Type B pancreatic cell (in vitro differentiated cells): Measurements from ENCODE around the gene VAMP4. TPM values are rescaled to one million over a fixed set of nuclear protein-coding genes. Genes with fewer than 3 reads are reported as not detected.
A peak's percentile ranks its signal among the peaks of the same experiment; 100 is the strongest.

Experiments used
- DNase-seq: peaks from one replicate; pipeline ENCODE4 v3.0.0; 2021; ENCODE audit warnings: mixed read lengths; ENCODE audit not compliant: unreplicated experiment; ENCODE audit errors: extremely low spot score
- H3K27ac Mint-ChIP-seq: 2 replicates; pipeline ENCODE4 v1.8.0; 2021; ENCODE audit warnings: mild to moderate bottlenecking, mixed read lengths
- H3K27me3 Mint-ChIP-seq: 2 replicates; pipeline ENCODE4 v1.8.0; 2021; ENCODE audit warnings: mixed read lengths
- H3K36me3 Mint-ChIP-seq: 2 replicates; pipeline ENCODE4 v1.8.0; 2021; ENCODE audit warnings: mixed read lengths
- H3K4me1 Mint-ChIP-seq: one replicate; pipeline ENCODE4 v1.8.0; 2021; ENCODE audit warnings: mixed read lengths; ENCODE audit not compliant: unreplicated experiment
- H3K4me3 Mint-ChIP-seq: 2 replicates; pipeline ENCODE4 v1.8.0; 2021; ENCODE audit warnings: mild to moderate bottlenecking, mixed read lengths
- H3K9me3 Mint-ChIP-seq: 2 replicates; pipeline ENCODE4 v1.8.0; 2021; ENCODE audit warnings: mixed read lengths
- CTCF ChIP-seq: fragments of 200-600 bp; sonication (generic); conservative IDR thresholded peaks from 2 replicates; pipeline ENCODE4 v1.5.0; 2021; ENCODE audit warnings: antibody characterized with exemption, mild to moderate bottlenecking
- total RNA-seq: library from RNA; stranded (reverse); gene quantifications from 2 replicates; pipeline ENCODE4 v1.2.1, GENCODE V29; 2021; ENCODE audit warnings: low replicate concordance

Gene VAMP4
- total RNA-seq, 1 donor from 2014 or later: 10.2 TPM

DNA sequence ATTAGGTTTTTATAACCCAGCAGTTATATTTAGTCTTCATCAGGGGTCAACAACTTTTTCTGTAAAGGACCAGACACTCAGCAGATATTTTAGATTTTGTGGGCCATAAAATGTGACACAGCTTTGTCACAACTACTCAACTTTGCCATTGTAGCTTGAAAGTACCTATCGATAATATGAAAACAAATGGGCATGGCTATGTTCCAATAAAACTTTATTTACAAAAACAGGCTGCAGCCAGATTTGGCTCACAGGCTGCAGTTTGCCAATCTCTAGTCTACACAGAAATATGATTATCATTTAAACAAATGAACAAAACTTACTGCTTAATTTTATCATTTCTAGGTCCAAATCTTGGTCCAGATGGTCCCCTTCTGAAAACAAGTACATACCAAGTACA lies 23.0 kb downstream of the VAMP4 start:
- no peak for DNase-seq
- Mint-ChIP-seq H3K27me3 (no peaks in the 10 kb centered on the region), H3K4me3 (no peak overlapping the region), H3K27ac (no peak overlapping the region), H3K36me3 (peaks cover 12% of the 10 kb centered on the region), H3K4me1 (peaks cover 6% of the 10 kb centered on the region), H3K9me3 (peaks cover 10% of the 10 kb centered on the region)
- no peak for TF ChIP-seq CTCF

GRCh38 chr1:171718216-171718615 lies 23.6 kb downstream of the VAMP4 start:
- Mint-ChIP-seq H3K4me1 (peaks cover 6% of the 10 kb centered on the region), H3K27me3 (no peaks in the 10 kb centered on the region), H3K36me3 (peaks cover 7% of the 10 kb centered on the region), H3K4me3 (no peak overlapping the region), H3K27ac (no peak overlapping the region), H3K9me3 (peaks cover 5% of the 10 kb centered on the region)
- TF ChIP-seq CTCF: no peak
- DNase-seq: no peak

DNA sequence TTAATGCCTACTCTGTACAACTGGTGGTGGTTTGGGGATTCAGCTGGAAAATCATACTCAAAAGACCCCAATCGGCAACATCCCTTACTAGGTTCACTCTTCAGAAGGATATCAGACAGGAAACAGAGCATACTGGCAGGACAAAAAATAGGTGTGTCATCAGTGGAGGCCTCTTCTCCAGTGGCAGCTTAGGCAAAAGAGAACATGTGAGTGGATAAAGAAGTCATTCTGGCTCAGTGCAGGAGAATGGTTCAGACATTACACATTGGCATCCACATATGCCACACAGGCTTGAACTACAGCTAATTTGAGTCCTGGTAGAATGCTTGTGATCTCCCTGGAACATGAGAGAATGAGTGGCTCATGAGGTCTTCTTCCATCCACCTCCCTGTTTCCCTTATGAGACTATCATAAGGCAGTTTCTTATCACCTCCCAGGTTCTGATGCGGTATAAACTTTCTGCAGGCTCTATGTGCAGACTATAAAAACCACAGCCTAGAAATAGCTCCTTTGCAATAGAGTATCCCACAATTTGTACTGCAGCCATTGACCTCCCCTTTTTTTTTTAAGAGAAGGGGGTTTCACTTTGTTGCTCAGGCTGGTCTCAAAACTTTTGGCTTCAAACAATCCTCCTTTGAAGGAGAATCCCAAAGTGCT lies 24.7 kb downstream of the VAMP4 start:
- Mint-ChIP-seq H3K27ac (no peak overlapping the region), H3K4me3 (no peak overlapping the region), H3K9me3 (no peaks in the 10 kb centered on the region), H3K4me1 (peaks cover 6% of the 10 kb centered on the region), H3K36me3 (no peaks in the 10 kb centered on the region), H3K27me3 (no peaks in the 10 kb centered on the region)
- no peak for DNase-seq
- no peak for TF ChIP-seq CTCF

DNA sequence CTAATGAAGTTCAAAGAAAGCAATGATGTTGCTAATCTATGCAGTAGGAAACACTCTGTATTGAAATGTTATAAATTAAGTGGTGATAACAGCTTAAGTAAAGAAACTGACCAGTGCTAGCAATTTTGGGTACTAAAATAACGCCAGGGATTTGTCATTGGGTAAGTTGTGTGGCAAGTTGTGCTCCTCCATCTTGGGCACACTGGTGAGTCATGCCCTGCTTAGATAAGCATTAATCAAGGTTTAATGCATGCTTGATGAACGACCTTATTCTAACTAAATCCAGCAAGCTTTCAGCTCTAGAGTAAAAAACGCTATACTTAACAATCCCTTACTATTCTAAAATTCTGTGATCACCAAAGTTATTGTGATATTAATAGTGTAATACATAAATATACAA lies 25.2 kb downstream of the VAMP4 start:
- H3K4me3 Mint-ChIP-seq: no peak overlapping the region
- no peak overlapping the region for H3K27ac Mint-ChIP-seq
- no peaks in the 10 kb centered on the region for H3K36me3 Mint-ChIP-seq
- no peak for DNase-seq
- no peak for TF ChIP-seq CTCF
- H3K27me3 Mint-ChIP-seq: no peaks in the 10 kb centered on the region
- H3K9me3 Mint-ChIP-seq: no peaks in the 10 kb centered on the region
- H3K4me1 Mint-ChIP-seq: peaks cover 6% of the 10 kb centered on the region

DNA sequence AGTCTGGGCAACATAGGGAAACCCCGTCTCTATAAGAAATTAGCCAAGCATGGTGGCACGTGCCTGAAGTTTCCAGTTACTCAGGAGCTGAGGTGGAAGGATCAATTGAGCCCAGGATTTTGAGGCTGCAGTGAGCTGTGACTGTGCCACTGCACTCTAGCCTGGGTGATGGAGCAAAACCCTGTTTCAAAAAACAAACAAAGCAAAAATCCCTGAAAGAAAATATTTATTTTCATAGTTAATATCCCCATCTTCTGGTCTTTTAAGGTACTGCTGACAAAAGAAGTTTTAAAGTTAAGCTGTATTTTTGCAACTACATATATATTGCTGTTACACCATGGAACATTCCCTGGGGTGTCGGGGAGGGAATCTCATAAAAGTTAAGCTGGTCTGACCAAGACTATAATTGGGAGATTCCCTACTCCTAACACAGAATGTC lies 26.0 kb downstream of the VAMP4 start:
- H3K4me1 Mint-ChIP-seq: peaks cover 6% of the 10 kb centered on the region
- H3K27me3 Mint-ChIP-seq: no peaks in the 10 kb centered on the region
- peak overlapping the region; percentile 77 for H3K27ac Mint-ChIP-seq
- DNase-seq: no peak
- no peaks in the 10 kb centered on the region for H3K36me3 Mint-ChIP-seq
- peak; percentile 70 for TF ChIP-seq CTCF
- no peak overlapping the region for H3K4me3 Mint-ChIP-seq
- H3K9me3 Mint-ChIP-seq: no peaks in the 10 kb centered on the region
